ENCODE results near the gene HOXA6.

HOXA6 gene

DNA sequence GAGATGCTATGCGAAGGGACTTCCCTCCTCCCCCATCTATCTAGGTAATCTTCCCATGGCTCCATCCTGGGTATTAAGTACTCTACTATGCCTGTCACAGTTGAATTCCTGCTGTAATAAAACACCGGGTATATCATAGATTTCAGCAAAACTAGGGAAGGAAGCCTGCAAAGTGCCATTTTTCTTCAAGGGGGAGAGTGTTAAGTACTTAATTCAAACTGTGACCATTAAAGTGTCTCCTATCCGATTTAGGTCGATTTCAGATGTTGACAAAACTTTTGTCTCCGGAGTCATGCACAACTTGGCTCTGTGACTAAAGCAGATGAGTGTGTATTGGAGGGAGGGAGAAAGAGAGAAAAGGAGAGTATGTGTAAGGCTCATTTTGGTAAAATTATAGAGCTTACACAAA is 21.6 kb downstream of the HOXA6 start:
- DNase-seq (ENCODE audit: low read depth): no peak
- TF ChIP-seq CTCF (IDR thresholded peaks at IDR 0.05; ENCODE audit: insufficient read depth, low read depth, low read length, missing control alignments): no peak
- no peak overlapping the region for H3K4me3 ChIP-seq (ENCODE audit: low read depth, low read length)

DNA sequence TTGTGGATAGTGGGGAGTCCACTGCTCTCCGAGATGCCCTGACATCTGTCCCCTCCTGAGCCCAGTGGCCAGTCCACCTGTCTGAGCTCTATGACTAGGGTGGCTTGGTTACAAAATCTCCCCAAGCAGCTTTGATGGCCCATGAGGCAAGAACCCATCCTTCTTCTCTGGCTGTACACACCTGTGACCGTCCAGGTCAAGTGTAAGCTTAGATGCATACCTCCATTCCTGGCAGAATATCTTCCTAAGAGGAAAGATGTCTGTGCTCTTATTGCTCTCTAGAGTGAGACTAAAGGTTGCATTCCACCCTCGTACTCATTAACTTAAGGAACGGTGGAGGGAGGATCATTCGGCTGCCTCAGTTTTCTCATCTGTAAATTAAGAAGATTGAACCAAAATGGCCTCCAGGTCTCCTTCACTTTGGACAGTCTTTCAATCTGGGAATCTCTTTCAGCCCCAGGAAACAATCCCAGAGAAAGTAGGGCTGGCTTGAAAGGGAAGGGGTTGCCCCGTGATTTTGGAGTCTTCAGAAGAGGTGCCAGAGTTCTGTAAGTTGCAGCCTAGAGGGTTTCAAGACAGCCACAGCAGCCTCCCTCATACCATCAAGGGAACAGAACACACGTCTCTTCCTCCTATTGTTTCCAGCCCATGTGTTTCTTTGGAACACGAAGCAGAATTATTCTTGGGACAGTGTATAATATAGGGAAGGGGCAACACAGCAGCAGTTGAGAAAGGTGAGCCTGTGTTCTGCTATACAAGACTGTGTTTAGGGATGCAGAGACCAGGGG is 22.5 kb downstream of the HOXA6 start:
- H3K4me3 ChIP-seq (ENCODE audit: low read depth, low read length): no peak overlapping the region
- no peak for DNase-seq (ENCODE audit: low read depth)
- no peak for TF ChIP-seq CTCF (IDR thresholded peaks at IDR 0.05; ENCODE audit: insufficient read depth, low read depth, low read length, missing control alignments)

GRCh38 chr7:27124096-27124901 is 23.3 kb downstream of the HOXA6 start:
- TF ChIP-seq CTCF (IDR thresholded peaks at IDR 0.05; ENCODE audit: insufficient read depth, low read depth, low read length, missing control alignments): no peak
- DNase-seq (ENCODE audit: low read depth): no peak
- no peak overlapping the region for H3K4me3 ChIP-seq (ENCODE audit: low read depth, low read length)

GRCh38 chr7:27123477-27124053 is 24.0 kb downstream of the HOXA6 start:
- no peak for TF ChIP-seq CTCF (IDR thresholded peaks at IDR 0.05; ENCODE audit: insufficient read depth, low read depth, low read length, missing control alignments)
- no peak overlapping the region for H3K4me3 ChIP-seq (ENCODE audit: low read depth, low read length)
- DNase-seq (ENCODE audit: low read depth): no peak

- no peak for TF ChIP-seq CTCF (IDR thresholded peaks at IDR 0.05; ENCODE audit: insufficient read depth, low read depth, low read length, missing control alignments)
- no peak for DNase-seq (ENCODE audit: low read depth)
- H3K4me3 ChIP-seq (ENCODE audit: low read depth, low read length): no peak overlapping the region
These were observed 24.5 kb downstream of the HOXA6 start for GRCh38 chr7:27123007-27123476.

GRCh38 chr7:27122077-27122910 is 25.3 kb downstream of the HOXA6 start:
- no peak for DNase-seq (ENCODE audit: low read depth)
- no peak for TF ChIP-seq CTCF (IDR thresholded peaks at IDR 0.05; ENCODE audit: insufficient read depth, low read depth, low read length, missing control alignments)
- no peak overlapping the region for H3K4me3 ChIP-seq (ENCODE audit: low read depth, low read length)

All from GM12865 (cell line).